Osteoblast (primary cell): Measurements from ENCODE around the gene KLC1. TPM values are rescaled to one million over a fixed set of nuclear protein-coding genes. Genes with fewer than 3 reads are reported as not detected.
"Not testable (repeated sequence)": the region's sequence is repeated elsewhere in the genome, so short reads cannot be mapped to it uniquely, and the experiment has no call there.

Source experiments
- DNase-seq: peaks from one replicate; pipeline ENCODE4 v3.0.0; 2011; ENCODE audit warnings: low spot score, mixed read lengths; ENCODE audit not compliant: insufficient read length; ENCODE audit errors: missing footprints
- H2AFZ ChIP-seq: 2 replicates; pipeline ENCODE4 v1.6.0; 2011; ENCODE audit warnings: mild to moderate bottlenecking, low read length
- H3K27ac ChIP-seq: 2 replicates; pipeline ENCODE4 v1.5.1; 2011; ENCODE audit warnings: mild to moderate bottlenecking, low read depth, low read length, moderate library complexity
- H3K27me3 ChIP-seq: 2 replicates; pipeline ENCODE4 v1.6.0; 2012; ENCODE audit warnings: mild to moderate bottlenecking, control low read depth, inconsistent platforms, low read length, moderate library complexity; ENCODE audit not compliant: insufficient read depth
- H3K36me3 ChIP-seq: 2 replicates; pipeline ENCODE4 v1.5.1; 2011; ENCODE audit warnings: mild to moderate bottlenecking, low read length, control low read depth, moderate library complexity; ENCODE audit not compliant: insufficient read depth
- H3K4me1 ChIP-seq: 2 replicates; pipeline ENCODE4 v1.5.1; 2011; ENCODE audit warnings: mild to moderate bottlenecking, low read length, control low read depth, moderate library complexity; ENCODE audit not compliant: insufficient read depth
- H3K4me2 ChIP-seq: 2 replicates; pipeline ENCODE4 v1.6.0; 2011; ENCODE audit warnings: mild to moderate bottlenecking, low read length; ENCODE audit not compliant: insufficient read depth
- H3K4me3 ChIP-seq: fragments of 200-600 bp; sonication (generic); 3 replicates; pipeline ENCODE4 v1.5.1; 2012; ENCODE audit warnings: mild to moderate bottlenecking, low read length, inconsistent platforms; ENCODE audit not compliant: insufficient read depth
- H3K79me2 ChIP-seq: 2 replicates; pipeline ENCODE4 v1.6.0; 2012; ENCODE audit warnings: mild to moderate bottlenecking, low read length, control low read depth, inconsistent platforms; ENCODE audit not compliant: insufficient read depth
- H3K9me3 ChIP-seq: 2 replicates; pipeline ENCODE4 v1.5.1; 2011; ENCODE audit warnings: low read depth, low read length, control low read depth
- H4K20me1 ChIP-seq: 2 replicates; pipeline ENCODE4 v1.6.0; 2012; ENCODE audit warnings: mild to moderate bottlenecking, low read length, control low read depth; ENCODE audit not compliant: insufficient read depth
- total RNA-seq: library from RNA; depleted of rRNA; stranded (reverse); fragments of >200 nt; gene quantifications from 2 replicates; pipeline ENCODE4 v1.2.3, GENCODE V29; 2012
- TF ChIP-seq, protein P1 (sequence below): IDR thresholded peaks from 2 replicates; pipeline ENCODE4 v1.5.1; 2011; ENCODE audit warnings: mild to moderate bottlenecking, low read depth, low read length, moderate library complexity; ENCODE audit errors: extremely low read depth

Gene KLC1
- total RNA-seq, 1 donor, result 205 TPM

DNA sequence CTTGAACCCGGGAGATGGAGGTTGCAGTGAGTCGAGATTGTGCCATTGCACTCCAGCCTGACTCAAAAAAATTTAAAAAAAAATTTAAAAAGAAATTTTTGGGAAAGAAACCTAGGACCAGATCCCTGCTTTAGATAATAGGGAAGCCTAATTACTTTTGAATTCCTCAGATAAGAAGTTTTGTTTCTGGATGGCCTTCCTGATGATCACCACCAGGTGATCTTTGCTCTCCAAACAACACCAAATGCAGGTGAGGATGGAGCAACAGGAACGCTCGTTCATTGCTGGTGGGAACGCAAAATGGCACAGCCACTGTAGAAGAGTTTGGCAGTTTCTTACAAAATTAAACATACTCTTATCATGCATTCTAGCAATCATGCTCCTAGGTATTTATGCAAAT is 28.5 kb upstream of the KLC1 start:
- Histone ChIP-seq H4K20me1 (peaks cover 7% of the 10 kb centered on the region), H3K9me3 (no peaks in the 10 kb centered on the region), H3K27ac (no peak overlapping the region), H3K27me3 (no peaks in the 10 kb centered on the region), H3K4me2 (no peak overlapping the region), H3K4me3 (no peak overlapping the region), H2AFZ (no peak overlapping the region), H3K79me2 (no peaks in the 10 kb centered on the region), H3K4me1 (peaks cover 10% of the 10 kb centered on the region), H3K36me3 (no peaks in the 10 kb centered on the region)
- no peak for DNase-seq
- TF ChIP-seq, protein P1, sequence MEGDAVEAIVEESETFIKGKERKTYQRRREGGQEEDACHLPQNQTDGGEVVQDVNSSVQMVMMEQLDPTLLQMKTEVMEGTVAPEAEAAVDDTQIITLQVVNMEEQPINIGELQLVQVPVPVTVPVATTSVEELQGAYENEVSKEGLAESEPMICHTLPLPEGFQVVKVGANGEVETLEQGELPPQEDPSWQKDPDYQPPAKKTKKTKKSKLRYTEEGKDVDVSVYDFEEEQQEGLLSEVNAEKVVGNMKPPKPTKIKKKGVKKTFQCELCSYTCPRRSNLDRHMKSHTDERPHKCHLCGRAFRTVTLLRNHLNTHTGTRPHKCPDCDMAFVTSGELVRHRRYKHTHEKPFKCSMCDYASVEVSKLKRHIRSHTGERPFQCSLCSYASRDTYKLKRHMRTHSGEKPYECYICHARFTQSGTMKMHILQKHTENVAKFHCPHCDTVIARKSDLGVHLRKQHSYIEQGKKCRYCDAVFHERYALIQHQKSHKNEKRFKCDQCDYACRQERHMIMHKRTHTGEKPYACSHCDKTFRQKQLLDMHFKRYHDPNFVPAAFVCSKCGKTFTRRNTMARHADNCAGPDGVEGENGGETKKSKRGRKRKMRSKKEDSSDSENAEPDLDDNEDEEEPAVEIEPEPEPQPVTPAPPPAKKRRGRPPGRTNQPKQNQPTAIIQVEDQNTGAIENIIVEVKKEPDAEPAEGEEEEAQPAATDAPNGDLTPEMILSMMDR, result no peak

DNA sequence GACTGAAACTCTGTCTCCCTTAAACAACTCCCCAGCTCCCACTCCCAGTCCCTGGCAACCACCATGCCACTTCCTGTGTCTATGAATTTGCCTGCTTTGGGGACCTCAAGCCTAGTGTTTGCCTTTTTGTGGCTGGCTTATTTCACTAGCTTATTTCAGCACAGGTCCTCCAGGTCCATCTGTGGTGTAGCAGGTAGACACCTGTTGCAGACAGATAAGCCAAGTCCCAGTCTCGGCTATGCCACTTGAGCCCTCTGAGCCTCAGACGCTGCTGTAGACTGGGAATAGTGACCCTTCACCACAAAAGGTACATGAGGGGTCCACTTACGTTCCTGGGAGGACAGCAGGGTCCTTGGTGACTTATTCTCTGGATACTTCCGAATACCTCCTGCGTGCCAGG is 24.4 kb upstream of the KLC1 start:
- Histone ChIP-seq H3K4me1 (peaks cover 11% of the 10 kb centered on the region), H3K4me3 (no peak overlapping the region), H3K27ac (no peak overlapping the region), H3K79me2 (no peaks in the 10 kb centered on the region), H4K20me1 (peaks cover 6% of the 10 kb centered on the region), H3K4me2 (no peak overlapping the region), H3K36me3 (no peaks in the 10 kb centered on the region), H3K27me3 (no peaks in the 10 kb centered on the region), H2AFZ (no peak overlapping the region), H3K9me3 (no peaks in the 10 kb centered on the region)
- no peak for DNase-seq
- TF ChIP-seq, protein P1, result no peak

DNA sequence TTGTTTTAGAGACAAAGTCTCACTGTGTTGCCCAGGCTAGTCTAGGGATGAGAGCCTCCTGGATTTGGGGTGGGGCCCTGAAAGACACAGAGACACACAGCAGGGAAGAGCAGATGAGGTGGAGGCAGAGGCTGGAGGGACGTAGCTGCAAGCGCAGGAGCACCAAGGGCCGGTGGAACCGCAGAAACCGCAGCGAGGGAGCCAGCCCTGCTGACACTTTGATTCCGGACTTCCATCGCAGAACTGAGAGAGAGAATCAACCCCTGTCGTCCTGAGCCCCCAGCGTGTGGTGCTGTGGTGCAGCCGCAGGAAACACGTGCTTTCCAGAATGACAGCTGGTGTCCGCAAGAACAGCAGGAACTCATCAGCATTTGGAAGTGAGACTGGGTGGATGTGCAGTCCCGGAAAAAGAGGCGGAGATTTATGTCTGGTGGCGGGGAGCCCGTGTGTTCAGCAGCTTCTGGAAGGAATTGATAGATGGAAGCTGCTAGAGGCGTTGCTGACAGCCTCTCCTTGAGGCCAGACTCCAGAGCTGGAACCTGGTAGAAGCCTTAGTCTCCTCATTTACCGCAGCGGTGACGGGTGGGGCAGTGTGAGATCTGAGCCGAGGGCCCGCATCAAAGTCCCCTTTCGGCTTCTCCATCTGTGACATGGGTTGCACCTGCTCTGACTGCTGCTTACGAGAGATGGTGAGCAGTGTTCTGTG is 21.9 kb upstream of the KLC1 start:
- H3K4me3 ChIP-seq, result peak overlapping the region; percentile 52
- H3K27ac ChIP-seq, result no peak overlapping the region
- no peaks in the 10 kb centered on the region for H3K36me3 ChIP-seq
- TF ChIP-seq, protein P1, result peak; percentile 33
- peak overlapping the region; percentile 40 for H2AFZ ChIP-seq
- H3K27me3 ChIP-seq, result no peaks in the 10 kb centered on the region
- H3K9me3 ChIP-seq, result peaks cover 2% of the 10 kb centered on the region
- H4K20me1 ChIP-seq, result peaks cover 6% of the 10 kb centered on the region
- no peaks in the 10 kb centered on the region for H3K79me2 ChIP-seq
- H3K4me2 ChIP-seq, result peak overlapping the region; percentile 81
- peak; percentile 96 for DNase-seq
- peaks cover 11% of the 10 kb centered on the region for H3K4me1 ChIP-seq

DNA sequence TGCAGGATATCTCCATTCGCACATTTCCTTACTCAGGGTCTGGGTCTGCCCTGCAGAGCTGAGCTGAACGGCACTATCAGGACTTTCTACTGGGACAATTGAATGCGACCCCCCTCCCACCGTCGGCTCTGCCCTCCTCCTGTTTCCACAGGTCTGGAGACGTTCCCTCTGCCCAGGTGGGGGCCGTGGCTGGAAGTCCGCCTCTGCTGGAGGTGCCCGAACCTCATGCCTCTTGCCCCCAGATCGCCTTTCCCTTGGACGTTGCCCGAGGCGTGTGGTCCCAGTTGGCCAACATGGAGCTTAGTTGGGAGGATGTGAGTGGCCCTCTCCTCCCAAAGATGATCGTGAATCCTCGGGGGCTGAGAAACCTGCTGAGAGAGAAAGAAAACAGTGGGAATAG is 21.2 kb upstream of the KLC1 start:
- H4K20me1 ChIP-seq, result peaks cover 6% of the 10 kb centered on the region
- TF ChIP-seq, protein P1, result no peak
- H3K4me3 ChIP-seq, result no peak overlapping the region
- peaks cover 2% of the 10 kb centered on the region for H3K9me3 ChIP-seq
- no peak overlapping the region for H3K27ac ChIP-seq
- no peaks in the 10 kb centered on the region for H3K79me2 ChIP-seq
- peaks cover 11% of the 10 kb centered on the region for H3K4me1 ChIP-seq
- no peaks in the 10 kb centered on the region for H3K36me3 ChIP-seq
- H3K27me3 ChIP-seq, result no peaks in the 10 kb centered on the region
- peak overlapping the region; percentile 81 for H3K4me2 ChIP-seq
- DNase-seq, result no peak
- no peak overlapping the region for H2AFZ ChIP-seq

DNA sequence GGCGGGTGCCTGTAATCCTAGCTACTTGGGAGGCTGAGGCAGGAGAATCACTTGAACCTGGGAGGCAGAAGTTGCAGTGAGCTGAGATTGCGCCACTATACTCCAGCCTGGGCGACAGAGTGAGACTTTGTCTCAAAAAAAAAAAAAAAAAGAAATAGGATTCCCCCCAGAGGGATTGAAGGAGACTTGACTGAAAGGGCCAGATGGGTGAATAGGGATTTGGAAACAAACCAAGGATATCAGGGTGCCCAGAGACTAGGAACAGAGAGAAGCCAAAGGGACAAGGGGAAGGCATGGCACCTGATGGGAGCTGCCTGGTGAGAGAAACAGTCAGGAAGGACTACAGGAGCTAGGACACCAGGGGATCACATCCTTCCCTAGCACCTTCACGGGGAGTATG is 19.9 kb upstream of the KLC1 start:
- H3K4me2 ChIP-seq, H3K36me3 ChIP-seq, H3K79me2 ChIP-seq, H3K9me3 ChIP-seq, DNase-seq, H3K27ac ChIP-seq, H4K20me1 ChIP-seq, H2AFZ ChIP-seq, H3K27me3 ChIP-seq, H3K4me3 ChIP-seq: not testable (repeated sequence)
- peaks cover 11% of the 10 kb centered on the region for H3K4me1 ChIP-seq
